ENCODE data around the gene POU2F1. TPM values are rescaled to one million over a fixed set of nuclear protein-coding genes. Genes with fewer than 3 reads are reported as not detected.

POU2F1 gene
- total and polyA plus RNA-seq, 2 donors (not counting 3 experiments of a cell fraction or from before 2014, with no cell fraction given): 6.0 to 12.9 TPM

- intact Hi-C loops (cut with micrococcal nuclease) (no loop called here), dilution Hi-C loops (cut with MboI; ENCODE audit: extremely low pct_ligation_motif_present, low sequenced_read_pairs) (no loop called here)
- H3K9ac ChIP-seq (replicated peaks; ENCODE audit: extremely low read depth, insufficient read depth, low read length): no peak overlapping the region
- no peak overlapping the region for H3K4me3 ChIP-seq (replicated peaks in 1 of 3; ENCODE audit: insufficient read depth in 1 of 3, low read depth in 1 of 3, low read length in 3 of 3)
- no peaks in the 10 kb centered on the region for H3K4me1 ChIP-seq (ENCODE audit: control insufficient read depth, extremely low read depth, insufficient read depth, low read length)
- no peak for FAIRE-seq
- no peak overlapping the region for H2AFZ ChIP-seq (ENCODE audit: low read depth, low read length)
- no peaks in the 10 kb centered on the region for H3K9me1 ChIP-seq (replicated peaks; ENCODE audit: control insufficient read depth, extremely low read depth, insufficient read depth, low read length)
- BruUV-seq (replicated peaks): no TSS peak
- TF ChIP-seq CTCF (IDR thresholded peaks at IDR 0.05; ENCODE audit: extremely low read depth in 1 of 2, insufficient read depth in 1 of 2, low read depth in 1 of 2, low read length in 2 of 2): no peak
- ChIA-PET CTCF (interaction anchor here (0.7 to 0.8 kb wide), 2 partner anchors 135 to 141 kb away, joined by 3 read pairs; no protein-coding TSS in a partner anchor), POLR2A (no interaction called here)
- H4K20me1 ChIP-seq (replicated peaks; ENCODE audit: control insufficient read depth, extremely low read depth, insufficient read depth, low read length): no peaks in the 10 kb centered on the region
- no peak overlapping the region for H3K27ac ChIP-seq (ENCODE audit: insufficient read depth, low read depth, low read length)
- no peak overlapping the region for H3K4me2 ChIP-seq (ENCODE audit: insufficient read depth, low read length)
- no peaks in the 10 kb centered on the region for H3K36me3 ChIP-seq (ENCODE audit: control insufficient read depth in 2 of 2, extremely low read depth in 1 of 2, insufficient read depth in 2 of 2, low read length in 2 of 2)
- H3K27me3 ChIP-seq (ENCODE audit: control insufficient read depth in 2 of 2, insufficient read depth in 2 of 2, low read length in 2 of 2): peaks cover 8 to 12% of the 10 kb centered on the region in 2 experiments
- no peaks in the 10 kb centered on the region for H3K79me2 ChIP-seq (ENCODE audit: control insufficient read depth, insufficient read depth, low read length)
- no peak for DNase-seq (ENCODE audit: low read depth, low spot score)
- no peaks in the 10 kb centered on the region for H3K9me3 ChIP-seq (replicated peaks; ENCODE audit: control insufficient read depth, insufficient read depth, low read length)
These were observed 12.1 kb upstream of the POU2F1 start for GRCh38 chr1:167208624-167208976.

- Histone ChIP-seq H3K79me2 (ENCODE audit: control insufficient read depth, insufficient read depth, low read length) (no peaks in the 10 kb centered on the region), H3K27ac (ENCODE audit: insufficient read depth, low read depth, low read length) (no peak overlapping the region), H4K20me1 (replicated peaks; ENCODE audit: control insufficient read depth, extremely low read depth, insufficient read depth, low read length) (no peaks in the 10 kb centered on the region), H3K4me2 (ENCODE audit: insufficient read depth, low read length) (no peak overlapping the region), H3K4me1 (ENCODE audit: control insufficient read depth, extremely low read depth, insufficient read depth, low read length) (no peaks in the 10 kb centered on the region), H3K36me3 (ENCODE audit: control insufficient read depth in 2 of 2, extremely low read depth in 1 of 2, insufficient read depth in 2 of 2, low read length in 2 of 2) (no peaks in the 10 kb centered on the region), H3K4me3 (replicated peaks in 1 of 3; ENCODE audit: insufficient read depth in 1 of 3, low read depth in 1 of 3, low read length in 3 of 3) (no peak overlapping the region), H3K9ac (replicated peaks; ENCODE audit: extremely low read depth, insufficient read depth, low read length) (no peak overlapping the region), H2AFZ (ENCODE audit: low read depth, low read length) (no peak overlapping the region), H3K9me3 (replicated peaks; ENCODE audit: control insufficient read depth, insufficient read depth, low read length) (no peaks in the 10 kb centered on the region), H3K27me3 (ENCODE audit: control insufficient read depth in 2 of 2, insufficient read depth in 2 of 2, low read length in 2 of 2) (peaks cover 8 to 12% of the 10 kb centered on the region in 2 experiments), H3K9me1 (replicated peaks; ENCODE audit: control insufficient read depth, extremely low read depth, insufficient read depth, low read length) (no peaks in the 10 kb centered on the region)
- dilution Hi-C loops (cut with MboI; ENCODE audit: extremely low pct_ligation_motif_present, low sequenced_read_pairs) (no loop called here), intact Hi-C loops (cut with micrococcal nuclease) (no loop called here)
- CTCF ChIA-PET: interaction anchor here (2.3 kb wide), 1 partner anchor 11 kb away, joined by 8 read pairs; the partner anchor contains the start of gene POU2F1
- DNase-seq (ENCODE audit: low read depth, low spot score) (no peak), FAIRE-seq (no peak)
- no peak for TF ChIP-seq MAX (IDR thresholded peaks at IDR 0.05; ENCODE audit: insufficient read depth, insufficient read length)
- TF ChIP-seq EZH2 (IDR thresholded peaks at IDR 0.05; ENCODE audit: borderline replicate concordance, low read depth, low read length, severe bottlenecking): no peak
- no peak for TF ChIP-seq POLR2AphosphoS5 (IDR thresholded peaks at IDR 0.05; ENCODE audit: insufficient read depth, low read depth, low read length)
- no peak for TF ChIP-seq CTCF (IDR thresholded peaks at IDR 0.05; ENCODE audit: extremely low read depth in 1 of 2, insufficient read depth in 1 of 2, low read depth in 1 of 2, low read length in 2 of 2)
- no peak for TF ChIP-seq MYC (IDR thresholded peaks at IDR 0.05; ENCODE audit: low read depth, low read length)
- no peak for TF ChIP-seq POLR2A (IDR thresholded peaks at IDR 0.05; ENCODE audit: low read depth, low read length)
- no peak for TF ChIP-seq GATA2 (IDR thresholded peaks at IDR 0.05; ENCODE audit: insufficient read depth, insufficient read length, low read depth, low read length)
- no peak for TF ChIP-seq JUN (IDR thresholded peaks at IDR 0.05; ENCODE audit: borderline replicate concordance, insufficient read depth, insufficient read length, low read depth)
- TF ChIP-seq FOS (IDR thresholded peaks at IDR 0.05; ENCODE audit: borderline replicate concordance, insufficient read depth, low read length): no peak
- POLR2A ChIA-PET: interaction anchor here (0.6 kb wide), 1 partner anchor 11 kb away, joined by 3 read pairs; the partner anchor contains the start of gene POU2F1
- no TSS peak for BruUV-seq (replicated peaks)
These were observed 11.6 kb upstream of the POU2F1 start for GRCh38 chr1:167209044-167209443.
